Type B pancreatic cell (in vitro differentiated cells): ENCODE measurements around the gene TPCN2. TPM values are rescaled to one million over a fixed set of nuclear protein-coding genes. Genes with fewer than 3 reads are reported as not detected.

Experiments used
- DNase-seq: peaks from one replicate; pipeline ENCODE4 v3.0.0; 2021; ENCODE audit warnings: mixed read lengths; ENCODE audit not compliant: unreplicated experiment; ENCODE audit errors: extremely low spot score
- H3K27ac Mint-ChIP-seq: 2 replicates; pipeline ENCODE4 v1.8.0; 2021; ENCODE audit warnings: mild to moderate bottlenecking, mixed read lengths
- H3K27me3 Mint-ChIP-seq: 2 replicates; pipeline ENCODE4 v1.8.0; 2021; ENCODE audit warnings: mixed read lengths
- H3K36me3 Mint-ChIP-seq: 2 replicates; pipeline ENCODE4 v1.8.0; 2021; ENCODE audit warnings: mixed read lengths
- H3K4me1 Mint-ChIP-seq: one replicate; pipeline ENCODE4 v1.8.0; 2021; ENCODE audit warnings: mixed read lengths; ENCODE audit not compliant: unreplicated experiment
- H3K4me3 Mint-ChIP-seq: 2 replicates; pipeline ENCODE4 v1.8.0; 2021; ENCODE audit warnings: mild to moderate bottlenecking, mixed read lengths
- H3K9me3 Mint-ChIP-seq: 2 replicates; pipeline ENCODE4 v1.8.0; 2021; ENCODE audit warnings: mixed read lengths
- CTCF ChIP-seq: fragments of 200-600 bp; sonication (generic); conservative IDR thresholded peaks from 2 replicates; pipeline ENCODE4 v1.5.0; 2021; ENCODE audit warnings: antibody characterized with exemption, mild to moderate bottlenecking
- total RNA-seq: library from RNA; stranded (reverse); gene quantifications from 2 replicates; pipeline ENCODE4 v1.2.1, GENCODE V29; 2021; ENCODE audit warnings: low replicate concordance

Gene TPCN2
- total RNA-seq, 1 donor from 2014 or later = 19.5 TPM

- no peak overlapping the region for H3K4me3 Mint-ChIP-seq
- peaks cover 3% of the 10 kb centered on the region for H3K27me3 Mint-ChIP-seq
- H3K36me3 Mint-ChIP-seq = no peaks in the 10 kb centered on the region
- H3K27ac Mint-ChIP-seq = no peak overlapping the region
- DNase-seq = no peak
- H3K4me1 Mint-ChIP-seq = peaks cover 8% of the 10 kb centered on the region
- no peaks in the 10 kb centered on the region for H3K9me3 Mint-ChIP-seq
- TF ChIP-seq CTCF = no peak
Observed at GRCh38 chr11:69171476-69172240, 122.9 kb downstream of the TPCN2 start.

- no peaks in the 10 kb centered on the region for H3K36me3 Mint-ChIP-seq
- no peak for TF ChIP-seq CTCF
- no peak overlapping the region for H3K4me3 Mint-ChIP-seq
- H3K27ac Mint-ChIP-seq = no peak overlapping the region
- peaks cover 7% of the 10 kb centered on the region for H3K4me1 Mint-ChIP-seq
- DNase-seq = no peak
- peaks cover 2% of the 10 kb centered on the region for H3K27me3 Mint-ChIP-seq
- H3K9me3 Mint-ChIP-seq = no peaks in the 10 kb centered on the region
Observed at GRCh38 chr11:69172674-69173073, 123.9 kb downstream of the TPCN2 start.

- Mint-ChIP-seq H3K27ac (no peak overlapping the region), H3K9me3 (no peaks in the 10 kb centered on the region), H3K4me3 (no peak overlapping the region), H3K27me3 (no peaks in the 10 kb centered on the region), H3K4me1 (peaks cover 7% of the 10 kb centered on the region), H3K36me3 (no peaks in the 10 kb centered on the region)
- TF ChIP-seq CTCF = no peak
- DNase-seq = no peak
Observed at GRCh38 chr11:69173331-69173730, 124.6 kb downstream of the TPCN2 start.

- TF ChIP-seq CTCF = no peak
- peaks cover 7% of the 10 kb centered on the region for H3K4me1 Mint-ChIP-seq
Observed at GRCh38 chr11:69173925-69174581, 125.3 kb downstream of the TPCN2 start.

GRCh38 chr11:69174841-69175240, 126.1 kb downstream of the TPCN2 start:
- no peaks in the 10 kb centered on the region for H3K27me3 Mint-ChIP-seq
- H3K9me3 Mint-ChIP-seq = no peaks in the 10 kb centered on the region
- H3K36me3 Mint-ChIP-seq = no peaks in the 10 kb centered on the region
- no peak for DNase-seq
- H3K4me1 Mint-ChIP-seq = peaks cover 7% of the 10 kb centered on the region
- TF ChIP-seq CTCF = no peak
- H3K27ac Mint-ChIP-seq = no peak overlapping the region
- no peak overlapping the region for H3K4me3 Mint-ChIP-seq

More at GRCh38 chr11:69173925-69174581, 125.3 kb downstream of the TPCN2 start:
- Mint-ChIP-seq H3K4me3 (no peak overlapping the region), H3K27ac (no peak overlapping the region), H3K9me3 (no peaks in the 10 kb centered on the region), H3K27me3 (no peaks in the 10 kb centered on the region), H3K36me3 (no peaks in the 10 kb centered on the region)
- DNase-seq = no peak
